Stimulated activated CD4-positive, alpha-beta T cell treated with anti-CD3 and anti-CD28 coated beads, TNF-alpha, amount 100 ng/mL, for 48 hours (primary cell): ENCODE measurements around the gene EPS8L1.
A peak's percentile ranks its signal among the peaks of the same experiment; 100 is the strongest.

Experiments used
- DNase-seq, 3 donors: peaks; one replicate each; pipeline ENCODE4 v3.0.0-alpha.2; 2020; ENCODE audit warnings: low read depth in 3 of 3

Gene EPS8L1

DNA sequence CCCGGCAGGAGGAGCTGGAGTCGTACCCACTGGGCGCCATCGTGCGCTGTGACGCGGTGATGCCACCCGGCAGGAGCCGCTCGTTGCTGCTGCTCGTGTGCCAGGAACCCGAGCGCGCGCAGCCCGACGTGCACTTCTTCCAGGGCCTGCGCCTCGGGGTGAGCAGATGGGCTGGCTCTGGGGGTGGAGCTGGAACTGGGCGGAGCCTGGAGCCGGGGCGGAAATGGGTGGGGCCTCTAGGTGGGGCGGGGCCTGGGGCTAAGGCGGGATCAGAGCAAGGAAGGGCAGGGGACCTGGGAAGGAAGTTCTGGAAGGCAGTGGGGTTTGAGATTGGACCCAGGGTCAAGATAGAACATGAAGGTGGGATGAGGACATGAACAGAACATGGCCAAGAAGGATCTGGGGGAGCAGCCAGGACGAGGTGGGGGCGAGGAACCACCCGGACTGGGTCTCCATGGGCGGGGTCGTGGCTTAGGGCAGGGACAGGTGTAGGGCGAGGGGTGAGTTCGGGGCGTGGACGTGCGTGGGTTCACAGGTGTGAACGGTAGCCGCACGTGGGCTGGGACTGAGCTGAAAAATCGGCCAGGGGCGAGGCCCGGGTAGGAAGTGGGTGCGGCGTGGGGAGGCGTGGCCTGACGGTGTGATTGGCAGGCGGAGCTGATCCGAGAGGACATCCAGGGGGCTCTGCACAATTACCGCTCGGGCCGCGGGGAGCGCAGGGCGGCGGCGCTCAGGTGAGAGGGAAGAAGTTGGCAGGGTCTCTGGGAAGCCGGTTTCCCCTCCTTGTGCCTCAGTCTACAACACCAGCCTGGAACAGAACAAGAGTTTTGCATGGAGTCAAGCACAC, 4.7 kb downstream of the EPS8L1 start:
- DNase-seq = peak in 2 of 3 donors; percentile 68 to 69

DNA sequence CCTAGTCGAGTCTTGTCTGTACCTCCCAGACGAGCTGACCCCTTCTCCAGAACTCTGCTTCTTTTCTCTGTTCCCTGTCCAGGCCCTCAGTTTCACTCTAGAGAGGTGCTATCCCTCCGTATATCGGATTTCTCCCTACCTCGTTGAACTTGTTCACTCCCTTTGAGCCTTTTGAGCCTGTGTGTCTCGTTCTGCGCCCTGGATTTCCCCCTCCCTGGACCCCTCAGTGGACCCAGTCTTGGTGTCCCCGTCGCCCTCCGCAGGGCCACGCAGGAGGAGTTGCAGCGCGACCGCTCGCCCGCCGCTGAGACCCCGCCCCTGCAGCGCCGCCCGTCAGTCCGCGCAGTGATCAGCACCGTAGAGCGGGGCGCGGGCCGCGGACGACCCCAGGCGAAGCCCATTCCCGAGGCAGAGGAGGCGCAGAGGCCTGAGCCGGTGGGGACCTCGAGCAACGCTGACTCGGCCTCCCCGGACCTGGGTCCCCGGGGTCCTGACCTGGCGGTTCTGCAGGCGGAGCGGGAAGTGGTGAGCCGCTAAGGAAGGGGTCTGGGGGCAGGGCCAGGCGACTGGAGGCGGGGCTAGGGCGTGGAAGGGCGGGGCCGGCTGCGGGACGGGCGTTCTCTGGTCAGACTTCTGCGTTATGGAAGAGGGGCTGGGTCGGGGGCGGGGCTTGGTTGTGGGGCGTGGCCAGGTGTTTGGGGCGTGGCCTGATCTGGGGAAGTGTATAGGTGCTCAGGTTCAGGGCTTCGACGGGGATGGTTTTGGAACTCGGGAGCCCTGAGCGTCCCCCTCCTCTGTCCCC, 5.5 kb downstream of the EPS8L1 start:
- DNase-seq = peak; percentile 82 to 87 (median 87)

DNA sequence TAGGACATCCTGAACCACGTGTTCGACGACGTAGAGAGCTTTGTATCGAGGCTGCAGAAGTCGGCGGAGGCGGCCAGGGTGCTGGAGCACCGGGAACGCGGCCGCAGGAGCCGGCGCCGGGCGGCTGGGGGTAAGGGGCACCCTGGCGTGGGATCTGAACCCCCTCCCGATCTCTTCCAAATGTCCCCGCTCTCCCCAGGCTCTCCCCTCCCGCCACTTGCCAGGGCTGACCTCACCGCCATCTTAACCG, 6.0 kb downstream of the EPS8L1 start:
- no peak for DNase-seq

DNA sequence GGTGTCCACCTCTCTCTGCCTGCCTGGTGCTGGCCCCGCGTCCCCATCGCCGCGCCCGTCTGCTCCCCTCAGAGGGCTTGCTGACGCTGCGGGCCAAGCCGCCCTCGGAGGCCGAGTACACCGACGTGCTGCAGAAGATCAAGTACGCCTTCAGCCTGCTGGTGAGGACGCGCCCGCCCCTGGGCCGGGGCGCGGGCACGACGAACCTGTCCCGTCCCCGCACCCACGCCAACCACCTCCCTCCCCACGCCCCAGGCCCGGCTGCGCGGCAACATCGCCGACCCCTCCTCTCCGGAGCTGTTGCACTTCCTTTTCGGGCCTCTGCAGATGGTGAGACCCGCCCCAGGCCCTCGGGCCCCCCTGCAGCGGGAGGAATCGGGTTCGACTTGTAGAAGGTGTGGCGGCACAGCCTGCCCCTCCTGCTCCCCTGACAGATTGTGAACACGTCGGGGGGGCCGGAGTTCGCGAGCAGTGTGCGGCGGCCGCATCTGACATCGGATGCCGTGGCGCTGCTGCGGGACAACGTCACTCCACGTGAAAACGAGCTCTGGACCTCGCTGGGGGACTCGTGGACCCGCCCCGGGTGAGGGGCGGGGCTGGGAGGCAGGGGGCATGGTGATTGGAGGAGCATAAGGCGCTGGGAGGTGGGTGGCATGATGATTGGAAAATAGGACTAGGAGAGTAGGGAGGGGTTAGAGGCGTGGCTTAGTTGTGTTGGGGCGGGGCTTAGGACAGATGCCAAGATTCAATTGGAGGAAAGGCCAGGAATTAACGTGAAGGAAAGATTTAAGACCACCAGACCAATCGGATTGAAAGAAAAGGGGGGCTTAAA, 6.6 kb downstream of the EPS8L1 start:
- DNase-seq = peak in 2 of 3 donors; percentile 47 to 51

DNA sequence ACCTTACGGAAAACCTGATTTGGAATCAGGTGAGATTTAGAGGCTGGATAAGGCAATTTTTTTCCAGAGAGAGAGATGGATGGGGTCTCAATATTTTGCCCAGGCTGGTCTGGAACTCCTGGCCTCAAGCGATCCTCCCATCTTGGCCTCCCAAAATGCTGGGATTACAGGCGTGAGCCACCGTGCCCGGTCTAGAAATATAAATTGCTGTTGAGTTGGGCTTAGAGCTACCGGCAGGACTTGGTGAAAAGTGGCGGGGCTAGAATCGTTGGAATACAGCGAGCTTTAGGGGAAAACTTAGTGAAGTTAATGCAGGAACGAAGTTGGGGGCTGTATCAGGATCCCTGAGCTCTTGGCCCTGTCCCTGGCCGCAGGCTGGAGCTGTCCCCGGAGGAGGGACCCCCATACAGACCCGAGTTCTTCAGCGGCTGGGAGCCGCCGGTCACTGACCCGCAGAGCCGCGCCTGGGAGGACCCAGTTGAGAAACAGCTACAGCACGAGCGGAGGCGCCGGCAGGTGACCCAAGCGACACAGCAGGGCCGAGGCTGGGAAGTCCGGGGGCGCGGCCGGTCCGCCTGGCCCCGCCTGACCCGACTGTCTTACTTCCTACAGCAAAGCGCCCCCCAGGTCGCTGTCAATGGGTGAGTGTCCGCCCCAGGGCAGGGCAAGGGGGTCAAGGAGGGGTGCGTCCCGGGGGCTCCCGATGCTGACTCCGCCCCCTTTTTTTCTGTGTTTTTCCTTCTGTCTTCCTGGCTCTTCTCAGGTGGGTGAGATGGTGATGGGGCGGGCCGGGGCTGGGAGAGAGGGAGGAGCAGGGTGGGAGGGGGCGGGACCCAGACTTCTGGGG, 7.6 kb downstream of the EPS8L1 start:
- no peak for DNase-seq

DNA sequence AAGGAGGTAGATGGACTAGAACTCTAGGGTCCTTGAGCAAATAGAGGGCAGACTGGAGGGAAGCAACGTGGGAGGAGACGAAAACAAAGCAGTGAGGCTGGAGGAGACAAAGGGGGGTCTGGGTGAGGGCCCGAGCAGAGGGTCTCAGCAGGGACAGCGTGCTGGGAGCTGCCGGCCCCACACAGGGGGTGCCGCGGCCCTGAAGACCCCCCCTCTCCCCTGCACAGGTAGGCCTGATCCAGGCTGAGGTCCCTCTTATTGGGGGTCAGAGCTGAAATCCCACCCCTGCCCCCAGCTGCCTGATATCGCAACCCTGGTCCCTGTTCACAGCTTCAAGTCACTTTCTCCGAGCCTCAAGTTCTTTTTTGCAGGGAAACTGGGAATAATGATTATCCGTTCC, 8.7 kb downstream of the EPS8L1 start:
- no peak for DNase-seq

DNA sequence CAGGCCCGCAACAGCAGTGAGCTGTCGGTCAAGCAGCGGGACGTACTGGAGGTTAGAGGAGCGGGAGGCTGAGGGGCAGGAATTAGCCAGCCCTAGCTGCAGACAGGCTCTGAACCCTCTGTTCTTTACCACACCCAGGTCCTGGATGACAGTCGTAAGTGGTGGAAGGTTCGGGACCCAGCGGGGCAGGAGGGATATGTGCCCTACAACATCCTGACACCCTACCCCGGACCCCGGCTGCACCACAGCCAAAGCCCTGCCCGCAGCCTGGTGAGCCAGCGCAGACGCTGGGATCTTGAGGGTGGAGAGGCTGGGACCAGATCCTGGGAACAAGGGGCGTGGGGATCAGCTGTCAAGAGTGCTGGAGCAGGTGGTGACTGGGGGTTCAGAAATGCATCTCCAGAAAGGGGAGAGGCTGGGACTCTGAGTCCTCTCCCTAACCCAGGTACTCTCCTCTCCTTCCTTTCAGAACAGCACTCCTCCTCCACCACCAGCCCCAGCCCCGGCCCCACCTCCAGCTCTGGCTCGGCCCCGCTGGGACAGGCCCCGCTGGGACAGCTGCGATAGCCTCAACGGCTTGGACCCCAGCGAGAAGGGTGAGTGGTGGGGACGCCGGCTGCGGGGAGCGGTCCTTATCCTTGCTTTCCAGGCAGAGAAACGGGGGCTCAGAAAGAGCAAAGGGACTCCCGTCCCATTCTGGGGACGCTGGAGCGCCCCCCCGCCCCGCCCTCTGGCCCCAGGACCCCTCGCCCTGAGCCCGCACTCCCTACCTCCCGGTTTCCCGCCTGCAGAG, 10.4 kb downstream of the EPS8L1 start:
- DNase-seq = no peak

DNA sequence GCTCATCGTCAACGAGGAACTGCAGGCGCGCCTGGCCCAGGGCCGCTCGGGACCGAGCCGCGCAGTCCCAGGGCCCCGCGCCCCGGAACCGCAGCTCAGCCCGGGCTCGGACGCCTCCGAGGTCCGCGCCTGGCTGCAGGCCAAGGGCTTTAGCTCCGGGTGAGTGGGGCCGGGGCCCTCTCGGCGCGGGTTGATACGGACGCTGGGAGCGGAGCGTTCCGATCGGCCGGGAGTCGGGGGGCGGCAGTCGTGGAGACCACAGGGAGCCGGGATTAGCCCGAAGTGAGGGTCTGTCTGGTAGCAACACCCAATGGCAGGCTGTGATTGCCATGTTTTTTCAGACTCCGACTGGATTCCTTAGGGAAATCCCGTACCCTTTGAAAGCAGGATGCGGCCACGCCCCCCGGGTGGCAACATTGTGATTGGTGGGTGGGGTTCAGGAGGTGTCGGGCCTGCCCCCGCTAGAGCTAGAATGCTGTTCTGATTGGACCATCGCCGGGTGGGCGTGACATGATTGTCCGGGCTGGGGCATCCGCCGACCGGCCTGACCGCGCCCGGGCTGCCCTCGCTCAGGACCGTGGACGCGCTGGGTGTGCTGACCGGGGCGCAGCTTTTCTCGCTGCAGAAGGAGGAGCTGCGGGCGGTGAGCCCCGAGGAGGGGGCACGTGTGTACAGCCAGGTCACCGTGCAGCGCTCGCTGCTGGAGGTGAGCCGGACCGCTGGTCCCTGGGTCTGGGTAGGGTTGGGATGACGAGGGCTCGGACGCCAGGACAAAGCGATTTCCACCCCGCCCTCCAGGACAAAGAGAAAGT, 11.3 kb downstream of the EPS8L1 start:
- DNase-seq = peak in 1 of 3 donors; percentile 38

DNA sequence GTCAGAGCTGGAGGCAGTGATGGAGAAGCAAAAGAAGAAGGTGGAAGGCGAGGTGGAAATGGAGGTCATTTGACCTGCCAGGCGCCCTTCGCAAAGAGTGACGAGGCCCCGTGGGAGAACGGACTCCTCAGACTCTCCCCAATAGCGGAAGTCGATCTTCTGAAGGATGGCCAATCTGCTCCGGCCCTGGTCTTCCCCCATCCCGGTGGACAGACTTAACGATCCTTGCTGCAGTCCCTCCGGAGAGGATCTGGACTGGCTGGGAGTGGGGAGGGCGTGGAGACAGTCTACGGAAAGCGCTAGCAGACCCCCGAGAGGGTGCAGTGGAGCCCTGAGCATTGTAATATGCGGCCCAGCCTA, 11.9 kb downstream of the EPS8L1 start:
- no peak for DNase-seq

DNA sequence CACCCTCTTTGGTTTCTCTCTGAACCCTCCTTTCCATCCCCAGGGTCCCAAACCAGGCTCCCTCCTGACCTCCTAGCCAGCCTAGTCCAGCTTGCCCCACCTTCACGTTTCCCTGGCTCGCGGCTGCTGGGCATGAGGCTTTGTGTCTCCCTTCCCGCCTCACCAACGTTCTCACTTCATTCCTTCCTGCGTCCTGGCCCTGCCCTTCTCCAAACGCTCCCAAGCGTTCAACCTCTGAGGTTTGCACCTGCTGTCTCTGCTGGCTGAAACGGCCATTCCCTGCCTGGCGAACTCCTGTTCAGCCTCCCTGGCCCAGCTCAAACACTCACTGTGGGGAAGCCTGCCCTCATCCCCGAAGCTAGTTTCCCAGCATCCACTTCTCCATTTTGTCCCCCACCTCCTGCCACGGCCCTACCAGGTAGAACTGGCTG, 12.4 kb downstream of the EPS8L1 start:
- no peak for DNase-seq

DNA sequence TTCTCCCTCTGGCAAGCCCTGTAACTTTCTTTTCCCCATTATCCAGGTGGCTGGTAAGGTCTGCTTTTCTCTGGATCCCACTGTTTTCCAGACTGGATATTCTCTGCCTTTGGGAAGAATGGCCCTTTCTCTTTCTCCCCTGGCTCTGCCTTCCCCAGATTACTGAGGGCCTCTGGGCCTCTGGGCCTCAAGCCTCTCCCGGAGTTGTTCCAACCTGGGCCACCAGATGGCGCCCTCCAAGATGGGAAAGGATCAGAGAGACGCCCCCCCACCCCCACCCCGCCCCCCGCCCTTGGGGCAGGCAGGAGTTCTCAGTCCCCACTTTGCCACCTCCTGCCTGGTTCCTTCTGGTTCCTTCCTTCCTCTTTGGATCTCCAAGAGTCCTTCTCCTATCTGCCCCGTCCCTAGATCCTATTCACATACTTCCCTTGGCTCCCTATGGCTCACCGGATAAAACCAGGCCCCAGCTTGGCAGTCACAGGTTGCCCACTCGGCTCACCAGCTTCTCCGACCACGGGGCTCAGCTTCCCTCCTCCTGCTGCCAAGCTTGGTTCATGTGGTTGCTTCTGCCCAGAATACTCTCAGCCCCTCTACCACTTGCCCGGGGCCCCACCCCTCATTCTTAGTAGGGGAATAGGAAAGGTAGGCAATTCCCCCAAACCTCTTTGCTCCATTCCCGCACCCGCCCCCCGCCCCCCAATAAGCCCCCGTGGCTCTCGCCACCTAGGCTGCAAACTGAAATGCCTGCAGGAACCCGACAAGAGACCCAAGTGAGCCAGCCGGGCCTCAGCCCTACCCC, 13.1 kb downstream of the EPS8L1 start:
- DNase-seq = peak; percentile 69 to 79 (median 77)

DNA sequence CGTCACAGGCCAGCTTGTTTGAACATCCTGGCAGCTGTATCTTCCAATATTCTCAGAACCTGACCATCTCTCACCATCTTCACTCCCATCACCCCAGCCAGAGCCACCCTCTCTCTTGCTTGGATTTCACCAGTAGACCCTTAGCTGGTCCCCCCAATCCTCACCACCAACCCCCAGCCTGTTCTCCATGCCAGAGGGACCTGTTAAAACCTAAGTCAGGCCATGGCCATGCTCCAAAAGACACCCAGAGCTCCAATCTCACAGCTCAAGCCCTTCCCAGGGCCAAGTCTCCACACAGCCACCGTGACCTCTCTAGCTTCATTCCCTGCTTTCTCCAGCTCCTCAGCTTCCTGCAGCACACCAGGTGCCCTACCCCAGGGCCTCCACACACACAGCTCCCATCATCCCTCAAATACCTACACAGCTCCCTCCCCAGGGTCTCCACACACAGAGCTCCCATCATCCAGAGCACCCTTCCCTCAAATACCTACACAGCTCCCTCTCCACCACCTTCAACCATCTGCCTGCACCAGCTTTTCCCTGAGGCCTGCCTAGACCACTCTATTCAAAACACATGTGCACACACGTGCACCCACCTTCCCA, 13.8 kb downstream of the EPS8L1 start:
- no peak for DNase-seq

DNA sequence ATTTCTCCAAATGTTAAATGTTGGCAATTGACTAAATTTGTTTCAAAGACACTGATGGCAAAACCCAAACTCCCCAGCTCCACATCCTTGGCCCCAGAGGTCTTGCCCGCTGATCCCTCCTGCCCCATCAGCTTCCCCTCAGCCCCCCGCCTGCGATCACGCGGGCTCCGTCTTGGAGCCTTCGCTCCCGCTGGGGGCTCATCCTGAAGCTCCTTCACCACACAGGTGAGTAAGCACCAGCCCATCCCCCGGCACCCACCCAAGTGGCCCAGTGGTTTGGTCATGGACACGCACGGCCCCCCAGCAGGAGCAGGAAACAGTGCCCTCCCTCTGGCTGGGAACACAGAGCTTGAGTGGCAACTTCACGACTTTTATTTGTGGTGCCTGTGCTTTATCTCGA, 14.9 kb downstream of the EPS8L1 start:
- DNase-seq = no peak

DNA sequence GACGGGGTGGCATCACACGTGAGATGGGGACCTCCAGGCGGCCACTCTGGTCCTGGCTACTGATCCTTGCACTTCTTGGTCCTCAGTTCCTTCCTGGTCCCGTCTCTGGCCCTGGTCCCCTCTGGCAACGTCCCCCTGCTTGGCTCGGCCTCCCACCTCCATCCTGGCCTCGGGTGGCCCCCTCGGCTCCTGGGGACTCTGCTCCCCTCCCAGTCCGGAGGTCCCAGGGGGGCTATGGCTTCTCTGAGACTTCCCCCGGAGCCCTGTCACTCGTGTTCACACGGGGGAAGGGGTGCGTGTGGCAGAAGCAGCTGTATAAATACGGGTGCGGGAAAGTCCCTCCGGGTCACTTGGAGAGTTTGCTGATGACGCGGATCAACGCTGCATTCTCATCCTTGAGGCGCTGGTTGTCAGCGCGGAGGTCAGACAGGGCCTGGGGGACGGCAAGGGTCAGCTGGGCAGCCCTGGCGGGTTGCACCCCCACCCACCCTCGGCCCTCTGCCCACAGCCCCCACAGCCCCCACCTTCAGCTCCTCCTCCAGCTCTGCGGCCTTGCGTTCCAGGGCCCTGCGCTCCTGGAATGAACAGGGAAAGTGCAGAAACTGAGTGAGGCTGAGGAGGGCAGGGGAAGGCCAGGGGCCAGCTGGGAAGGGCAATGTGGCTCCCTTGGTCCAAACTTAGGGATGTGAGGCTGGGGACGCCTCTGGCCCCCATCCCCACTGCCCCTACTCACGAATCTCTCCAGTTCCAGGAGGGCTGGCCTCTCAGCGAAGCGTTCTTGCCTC, 15.6 kb downstream of the EPS8L1 start:
- no peak for DNase-seq

DNA sequence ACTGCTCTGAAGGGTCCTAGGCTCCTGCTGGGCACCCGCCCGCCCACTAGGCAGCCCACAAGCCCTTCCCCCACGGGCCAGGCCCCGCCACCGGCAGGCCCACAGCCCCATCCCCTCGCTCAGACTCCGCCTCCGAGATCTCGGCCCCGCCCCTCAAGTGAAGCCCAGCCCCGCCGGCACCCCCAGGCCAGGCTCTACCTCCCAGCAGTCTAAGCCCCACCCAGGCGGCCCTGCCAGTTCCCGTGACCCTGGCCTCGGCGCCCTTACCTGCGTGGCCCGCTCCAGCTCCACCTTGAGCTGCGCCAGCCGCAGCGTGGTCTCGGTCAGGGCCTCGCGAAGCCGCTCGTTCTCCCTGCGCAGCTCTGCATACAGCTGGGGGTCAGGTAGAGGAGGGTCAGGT, 16.3 kb downstream of the EPS8L1 start:
- DNase-seq = no peak

DNA sequence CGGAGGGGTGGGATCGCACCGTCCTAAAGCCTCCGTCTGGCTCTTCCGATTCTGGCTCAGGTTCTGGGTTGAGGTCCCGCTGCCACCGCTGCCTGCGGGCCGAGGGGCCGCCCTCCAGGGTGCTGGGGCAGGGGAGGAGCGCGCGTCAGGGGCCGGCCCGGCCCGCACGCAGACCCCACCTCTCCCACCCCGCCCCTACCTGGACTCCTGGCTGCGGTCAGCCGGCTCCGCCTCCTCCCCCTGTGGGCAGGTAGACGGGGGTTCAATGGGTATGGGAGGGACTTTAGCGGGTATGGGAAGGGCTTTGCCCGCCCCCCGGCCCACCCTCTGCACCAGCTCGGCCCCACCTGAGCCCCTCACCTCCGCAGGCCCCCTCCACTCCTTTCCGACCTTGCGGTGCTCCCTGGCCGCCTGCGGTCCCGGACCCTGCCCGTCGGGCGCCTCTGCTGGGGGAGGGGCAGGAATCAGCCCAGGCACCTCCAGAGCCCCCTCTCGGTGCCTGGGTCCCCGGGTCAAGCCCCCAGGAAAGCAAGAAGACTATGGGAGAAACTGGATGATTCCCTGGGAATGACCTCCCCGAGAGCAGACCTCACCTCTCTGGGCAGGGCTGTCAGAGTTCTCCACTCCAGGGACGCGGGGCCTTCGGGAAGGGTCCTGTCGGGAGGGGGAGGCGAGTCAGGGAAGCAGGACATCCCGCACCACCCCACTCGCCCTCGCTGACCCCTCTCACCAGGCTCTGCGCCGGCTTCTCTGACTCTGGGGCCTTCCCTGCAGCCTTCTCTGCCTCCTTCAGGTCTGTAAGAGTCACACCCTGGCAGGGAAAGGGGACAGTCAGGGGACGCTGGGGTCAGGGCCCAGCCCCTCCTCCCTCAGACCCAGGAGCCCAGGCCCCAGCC, 17.0 kb downstream of the EPS8L1 start:
- DNase-seq = no peak
